ENCODE data around the gene UPK3A. TPM values are rescaled to one million over a fixed set of nuclear protein-coding genes. Genes with fewer than 3 reads are reported as not detected.

Gene UPK3A
- total RNA-seq, 1 donor from 2014 or later, result 1.4 TPM

DNA sequence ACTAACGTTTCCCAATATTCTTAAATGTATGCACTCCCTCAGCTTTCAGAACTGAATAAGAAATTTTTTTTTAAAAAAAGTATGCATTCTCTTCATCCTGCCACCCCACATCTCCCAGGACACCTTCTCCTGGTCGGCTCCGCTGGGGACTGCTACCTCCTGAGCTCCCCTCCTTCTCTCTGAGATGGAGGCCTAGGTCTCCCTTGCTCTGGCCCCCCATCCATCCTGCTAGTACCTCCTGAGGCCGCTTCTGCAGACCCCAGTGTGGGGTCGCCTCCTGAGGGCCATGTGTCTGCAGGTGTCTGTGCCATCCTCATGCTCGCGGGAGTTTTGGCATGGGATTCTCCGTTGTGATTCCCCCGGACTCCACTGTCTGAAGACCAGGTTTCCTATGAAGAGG lies 52.8 kb downstream of the UPK3A start:
- H3K9me3 Mint-ChIP-seq, result no peaks in the 10 kb centered on the region
- TF ChIP-seq, protein P1, sequence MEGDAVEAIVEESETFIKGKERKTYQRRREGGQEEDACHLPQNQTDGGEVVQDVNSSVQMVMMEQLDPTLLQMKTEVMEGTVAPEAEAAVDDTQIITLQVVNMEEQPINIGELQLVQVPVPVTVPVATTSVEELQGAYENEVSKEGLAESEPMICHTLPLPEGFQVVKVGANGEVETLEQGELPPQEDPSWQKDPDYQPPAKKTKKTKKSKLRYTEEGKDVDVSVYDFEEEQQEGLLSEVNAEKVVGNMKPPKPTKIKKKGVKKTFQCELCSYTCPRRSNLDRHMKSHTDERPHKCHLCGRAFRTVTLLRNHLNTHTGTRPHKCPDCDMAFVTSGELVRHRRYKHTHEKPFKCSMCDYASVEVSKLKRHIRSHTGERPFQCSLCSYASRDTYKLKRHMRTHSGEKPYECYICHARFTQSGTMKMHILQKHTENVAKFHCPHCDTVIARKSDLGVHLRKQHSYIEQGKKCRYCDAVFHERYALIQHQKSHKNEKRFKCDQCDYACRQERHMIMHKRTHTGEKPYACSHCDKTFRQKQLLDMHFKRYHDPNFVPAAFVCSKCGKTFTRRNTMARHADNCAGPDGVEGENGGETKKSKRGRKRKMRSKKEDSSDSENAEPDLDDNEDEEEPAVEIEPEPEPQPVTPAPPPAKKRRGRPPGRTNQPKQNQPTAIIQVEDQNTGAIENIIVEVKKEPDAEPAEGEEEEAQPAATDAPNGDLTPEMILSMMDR (IDR thresholded peaks at IDR 0.05), result no peak
- no peaks in the 10 kb centered on the region for H3K4me1 Mint-ChIP-seq
- no peaks in the 10 kb centered on the region for H3K27me3 Mint-ChIP-seq
- ATAC-seq (ENCODE audit: low read depth) (no peak), DNase-seq (no peak)
- no peak overlapping the region for H3K4me3 Mint-ChIP-seq
- no peak overlapping the region for H3K27ac Mint-ChIP-seq
- POLR2A ChIA-PET, result no interaction called here
- CTCF ChIA-PET, result no interaction called here
- intact Hi-C loops (cut with micrococcal nuclease), result no loop called here
- H3K36me3 Mint-ChIP-seq (ENCODE audit: low read depth), result peaks cover 81% of the 10 kb centered on the region

DNA sequence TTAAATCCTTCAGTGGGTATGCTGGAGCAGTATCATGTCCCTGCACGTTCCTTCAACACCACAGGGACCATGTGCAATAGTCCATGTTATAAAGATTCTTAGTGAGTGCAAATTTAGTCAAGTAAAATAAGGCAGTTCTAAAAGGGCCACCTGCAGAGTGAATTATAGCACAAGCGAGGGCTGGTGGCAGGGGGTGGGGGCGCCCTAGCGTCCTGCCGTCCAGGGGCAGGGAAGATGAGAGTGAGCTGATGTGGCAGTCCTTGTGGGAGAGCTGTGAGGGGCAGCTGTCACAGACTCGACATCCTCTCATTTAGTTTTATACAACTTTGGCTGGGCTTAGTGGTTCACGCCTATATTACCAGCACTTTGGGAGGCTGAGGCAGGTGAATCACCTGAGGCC lies 54.0 kb downstream of the UPK3A start:
- CTCF ChIA-PET, result no interaction called here
- Mint-ChIP-seq H3K36me3 (ENCODE audit: low read depth) (peaks cover 78% of the 10 kb centered on the region), H3K4me3 (no peak overlapping the region), H3K4me1 (no peaks in the 10 kb centered on the region), H3K27ac (no peak overlapping the region), H3K27me3 (no peaks in the 10 kb centered on the region), H3K9me3 (no peaks in the 10 kb centered on the region)
- DNase-seq (no peak), ATAC-seq (ENCODE audit: low read depth) (no peak)
- intact Hi-C loops (cut with micrococcal nuclease), result no loop called here
- POLR2A ChIA-PET, result no interaction called here
- TF ChIP-seq, protein P1 (IDR thresholded peaks at IDR 0.05), result no peak

DNA sequence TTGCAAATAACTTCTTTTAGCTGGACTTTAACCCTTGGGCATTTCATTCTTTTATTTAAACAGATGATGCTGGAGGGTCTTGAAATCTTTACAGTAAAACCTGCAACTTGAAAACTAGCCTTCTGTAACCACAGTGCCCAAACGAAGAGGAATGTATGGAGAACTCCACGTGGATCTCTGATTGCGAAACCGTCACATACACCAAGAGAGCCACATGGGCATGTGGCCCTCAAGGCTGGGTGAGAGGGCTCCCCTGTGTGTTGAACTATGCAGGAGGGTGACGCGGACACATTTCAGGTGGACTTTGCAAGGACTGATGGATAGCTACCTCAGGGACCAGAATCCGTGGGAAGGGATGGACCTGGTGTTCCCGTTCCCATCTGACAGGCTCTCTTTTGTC lies 55.6 kb downstream of the UPK3A start:
- ATAC-seq (ENCODE audit: low read depth), result no peak
- H3K36me3 Mint-ChIP-seq (ENCODE audit: low read depth), result peaks cover 64% of the 10 kb centered on the region
- no peaks in the 10 kb centered on the region for H3K9me3 Mint-ChIP-seq
- H3K4me3 Mint-ChIP-seq, result no peak overlapping the region
- H3K4me1 Mint-ChIP-seq, result no peaks in the 10 kb centered on the region
- TF ChIP-seq, protein P1 (IDR thresholded peaks at IDR 0.05), result no peak
- intact Hi-C loops (cut with micrococcal nuclease), result no loop called here
- DNase-seq, result no peak
- ChIA-PET CTCF (no interaction called here), POLR2A (no interaction called here)
- no peak overlapping the region for H3K27ac Mint-ChIP-seq
- no peaks in the 10 kb centered on the region for H3K27me3 Mint-ChIP-seq

DNA sequence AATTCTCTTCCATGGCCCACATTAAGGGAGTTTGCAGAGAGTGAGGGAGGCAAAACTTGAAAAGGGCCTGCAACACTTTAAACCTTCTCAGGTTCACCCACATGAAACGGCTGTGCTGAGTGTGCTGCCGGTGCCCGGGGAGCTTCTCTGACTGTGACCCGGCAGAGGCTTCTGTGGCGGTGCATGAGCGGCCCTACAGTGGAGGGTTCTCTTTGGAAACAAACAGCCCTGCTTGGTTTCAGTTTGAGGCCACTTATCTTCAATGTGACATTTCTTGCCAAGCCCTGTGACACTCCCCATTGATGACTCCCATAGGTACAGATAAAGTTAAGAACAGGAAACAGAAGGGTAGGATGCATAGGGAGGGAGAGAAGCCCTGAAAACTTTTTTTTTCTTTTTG lies 56.7 kb downstream of the UPK3A start:
- DNase-seq, result no peak
- no peaks in the 10 kb centered on the region for H3K27me3 Mint-ChIP-seq
- intact Hi-C loops (cut with micrococcal nuclease), result no loop called here
- no peak for ATAC-seq (ENCODE audit: low read depth)
- ChIA-PET POLR2A (no interaction called here), CTCF (no interaction called here)
- TF ChIP-seq, protein P1 (IDR thresholded peaks at IDR 0.05), result no peak
- H3K27ac Mint-ChIP-seq, result no peak overlapping the region
- no peaks in the 10 kb centered on the region for H3K9me3 Mint-ChIP-seq
- H3K4me1 Mint-ChIP-seq, result no peaks in the 10 kb centered on the region
- H3K4me3 Mint-ChIP-seq, result no peak overlapping the region
- peaks cover 57% of the 10 kb centered on the region for H3K36me3 Mint-ChIP-seq (ENCODE audit: low read depth)

DNA sequence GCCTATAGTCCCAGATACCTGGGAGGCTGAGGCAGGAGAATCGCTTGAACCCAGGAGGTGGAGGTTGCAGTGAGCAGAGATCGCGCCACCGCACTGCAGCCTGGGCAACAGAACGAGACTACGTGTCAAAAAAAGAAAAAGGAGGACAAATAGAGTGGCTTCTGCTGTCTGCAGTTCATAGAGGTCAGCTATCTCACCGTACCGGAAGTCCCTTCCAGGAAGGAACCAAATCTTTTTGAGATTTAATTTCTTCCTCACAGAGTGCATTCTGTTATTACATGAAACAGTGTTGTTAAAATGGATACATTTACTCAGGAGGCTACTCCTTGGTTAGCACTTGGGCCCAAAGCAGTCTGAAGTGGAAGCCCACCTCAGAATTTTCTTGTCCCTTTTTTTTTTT lies 58.4 kb downstream of the UPK3A start:
- Mint-ChIP-seq H3K36me3 (ENCODE audit: low read depth) (peaks cover 46% of the 10 kb centered on the region), H3K4me3 (no peak overlapping the region), H3K27ac (no peak overlapping the region), H3K27me3 (no peaks in the 10 kb centered on the region), H3K9me3 (no peaks in the 10 kb centered on the region), H3K4me1 (no peaks in the 10 kb centered on the region)
- intact Hi-C loops (cut with micrococcal nuclease), result no loop called here
- POLR2A ChIA-PET, result no interaction called here
- CTCF ChIA-PET, result no interaction called here
- DNase-seq (no peak), ATAC-seq (ENCODE audit: low read depth) (no peak)
- TF ChIP-seq, protein P1 (IDR thresholded peaks at IDR 0.05), result no peak
